GM19240 (cell line): ENCODE results near the gene SLIT3.

Source experiments
- DNase-seq: peaks from one replicate; pipeline ENCODE4 v3.0.0; 2011; ENCODE audit warnings: low spot score; ENCODE audit not compliant: insufficient read length

SLIT3 gene

GRCh38 chr5:168777651-168778050 lies 523.3 kb downstream of the SLIT3 start:
- no peak for DNase-seq

GRCh38 chr5:168776070-168776469 lies 524.9 kb downstream of the SLIT3 start:
- no peak for DNase-seq

- no peak for DNase-seq
Observed at GRCh38 chr5:168773226-168773625, 527.7 kb downstream of the SLIT3 start.

- DNase-seq: no peak
Observed at GRCh38 chr5:168772316-168772961, 528.5 kb downstream of the SLIT3 start.

GRCh38 chr5:168771678-168772077 lies 529.3 kb downstream of the SLIT3 start:
- no peak for DNase-seq

- DNase-seq: no peak
Observed at GRCh38 chr5:168770996-168771395, 529.9 kb downstream of the SLIT3 start.

GRCh38 chr5:168770036-168770498 lies 530.9 kb downstream of the SLIT3 start:
- no peak for DNase-seq

- no peak for DNase-seq
Observed at GRCh38 chr5:168768172-168768571, 532.8 kb downstream of the SLIT3 start.

- no peak for DNase-seq
Observed at GRCh38 chr5:168766426-168766700, 534.6 kb downstream of the SLIT3 start.

- no peak for DNase-seq
Observed at GRCh38 chr5:168765551-168766425, 535.2 kb downstream of the SLIT3 start.

GRCh38 chr5:168765086-168765550 lies 535.8 kb downstream of the SLIT3 start:
- no peak for DNase-seq

- no peak for DNase-seq
Observed at GRCh38 chr5:168756453-168757391, 544.2 kb downstream of the SLIT3 start.

- no peak for DNase-seq
Observed at GRCh38 chr5:168755548-168756093, 545.3 kb downstream of the SLIT3 start.

- DNase-seq: no peak
Observed at GRCh38 chr5:168753691-168754254, 547.2 kb downstream of the SLIT3 start.

GRCh38 chr5:168752416-168753190 lies 548.3 kb downstream of the SLIT3 start:
- no peak for DNase-seq

GRCh38 chr5:168752012-168752411 lies 548.9 kb downstream of the SLIT3 start:
- no peak for DNase-seq

GRCh38 chr5:168750926-168751325 lies 550.0 kb downstream of the SLIT3 start:
- no peak for DNase-seq

GRCh38 chr5:168749391-168750100 lies 551.4 kb downstream of the SLIT3 start:
- no peak for DNase-seq

- DNase-seq: peak; percentile 55
Observed at GRCh38 chr5:168747987-168748777, 552.8 kb downstream of the SLIT3 start.
